Left hindlimb (tissue), 1 donor: Measurements from ENCODE around the gene APMAP.
A peak's percentile ranks its signal among the peaks of the same experiment; 100 is the strongest.
"Not testable (repeated sequence)": the region's sequence is repeated elsewhere in the genome, so short reads cannot be mapped to it uniquely, and the experiment has no call there.

ENCODE experiments used
- DNase-seq: peaks from one replicate; pipeline ENCODE4 v3.0.0-alpha.2; 2018

The APMAP gene

DNA sequence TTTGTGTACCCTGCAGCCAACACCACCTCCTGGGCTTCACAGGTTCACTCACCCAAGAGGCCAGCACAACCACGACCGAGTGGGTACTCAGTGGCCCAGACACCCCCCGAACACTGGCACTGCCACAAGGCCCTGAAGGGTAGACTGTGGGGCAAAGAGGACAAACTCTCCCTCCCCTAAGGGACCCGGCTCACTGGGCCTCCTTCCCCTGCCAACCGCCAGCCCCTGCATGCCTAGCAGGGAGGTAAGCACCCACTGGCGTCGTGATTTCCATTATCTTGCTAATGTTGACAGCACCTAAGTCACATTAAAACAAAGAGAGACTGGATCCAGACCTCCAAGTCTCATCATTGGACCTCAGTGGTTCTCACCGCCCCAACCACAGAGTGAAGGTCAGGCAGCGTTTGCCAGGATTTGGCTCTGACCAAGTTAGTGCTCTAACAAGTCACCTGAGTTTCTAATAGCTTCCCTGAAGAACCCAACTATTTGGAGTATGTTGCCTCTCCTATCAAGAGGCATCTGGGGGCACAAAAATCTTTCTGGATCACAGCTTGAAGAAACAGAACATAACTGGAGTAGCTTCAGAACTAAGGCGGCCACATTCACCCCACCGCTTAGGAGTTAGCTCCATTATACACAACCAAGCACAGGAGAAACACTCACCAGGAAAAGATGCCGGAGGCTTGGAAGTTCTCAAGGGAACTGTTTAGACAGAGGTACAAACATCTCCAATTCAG, 14.0 kb upstream of the APMAP start:
- peak; percentile 10 for DNase-seq

GRCh38 chr20:25005661-25006060, 13.1 kb upstream of the APMAP start:
- peak; percentile 10 for DNase-seq

DNA sequence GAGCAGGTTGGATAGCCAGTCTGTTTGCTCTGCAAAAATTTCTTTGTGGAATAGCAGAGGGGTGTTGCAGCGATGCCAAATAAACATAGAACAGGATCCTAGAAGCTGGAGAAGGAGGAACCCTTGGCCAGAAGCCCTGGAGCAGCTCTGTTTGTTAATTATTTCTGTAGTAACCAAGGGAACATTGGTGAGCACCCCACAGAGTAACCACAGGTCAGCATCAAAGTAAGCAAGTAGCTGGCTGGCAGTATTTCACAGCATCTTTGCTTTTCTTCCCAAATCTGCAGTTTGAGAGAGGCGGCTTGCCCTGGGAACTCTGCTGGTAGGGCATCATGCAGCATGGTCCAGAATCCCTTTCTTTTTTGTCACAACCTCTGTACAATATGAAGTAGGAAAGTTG, 12.7 kb upstream of the APMAP start:
- DNase-seq, result peak; percentile 18

DNA sequence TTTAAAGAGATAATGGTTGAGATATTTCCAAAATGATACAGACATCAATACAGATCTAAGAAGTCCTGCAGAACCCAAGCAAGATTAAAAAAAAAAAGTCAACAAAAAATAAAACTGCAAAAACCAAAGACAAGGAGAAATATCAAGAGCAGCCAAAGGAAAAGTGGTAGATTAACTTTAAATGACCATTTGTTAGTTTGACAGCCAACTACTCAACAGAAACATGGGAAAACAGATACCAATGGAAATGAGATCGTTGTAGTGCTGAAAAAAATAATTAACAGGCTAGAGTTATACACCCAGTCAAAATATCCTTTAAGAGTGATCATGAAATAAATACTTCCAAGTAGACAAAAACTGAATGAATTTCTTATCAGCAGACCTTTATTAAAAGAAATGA, 10.5 kb upstream of the APMAP start:
- no peak for DNase-seq

- DNase-seq, result not testable (repeated sequence)
Observed at GRCh38 chr20:25001323-25001722, 8.8 kb upstream of the APMAP start.

DNA sequence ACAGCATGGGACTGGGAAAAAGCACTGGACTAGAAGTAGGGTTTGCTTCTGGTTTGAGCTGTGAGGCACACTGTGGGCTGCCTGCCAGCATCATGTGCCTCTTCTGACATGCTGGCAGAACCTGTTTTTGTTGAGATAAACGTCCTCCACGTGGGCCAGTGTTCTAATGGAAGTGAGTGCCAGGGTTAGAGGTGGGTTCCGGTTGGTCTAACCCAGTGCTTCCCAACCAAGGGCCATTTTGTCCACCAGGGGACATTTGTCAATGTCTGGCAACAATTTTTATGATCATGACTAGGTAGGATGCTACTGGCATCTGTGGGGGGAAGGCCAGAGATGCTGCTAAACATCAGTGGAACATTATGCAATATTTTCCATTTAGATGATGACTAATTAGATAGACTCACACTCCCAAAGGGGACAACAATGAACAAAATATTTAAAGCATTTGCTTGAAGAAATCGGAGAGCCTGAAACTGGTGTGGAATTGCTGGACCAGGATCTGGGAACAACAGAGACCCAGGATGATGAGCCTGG, 7.8 kb upstream of the APMAP start:
- peak; percentile 17 for DNase-seq

- DNase-seq, result no peak
Observed at GRCh38 chr20:24999568-24999967, 7.0 kb upstream of the APMAP start.

DNA sequence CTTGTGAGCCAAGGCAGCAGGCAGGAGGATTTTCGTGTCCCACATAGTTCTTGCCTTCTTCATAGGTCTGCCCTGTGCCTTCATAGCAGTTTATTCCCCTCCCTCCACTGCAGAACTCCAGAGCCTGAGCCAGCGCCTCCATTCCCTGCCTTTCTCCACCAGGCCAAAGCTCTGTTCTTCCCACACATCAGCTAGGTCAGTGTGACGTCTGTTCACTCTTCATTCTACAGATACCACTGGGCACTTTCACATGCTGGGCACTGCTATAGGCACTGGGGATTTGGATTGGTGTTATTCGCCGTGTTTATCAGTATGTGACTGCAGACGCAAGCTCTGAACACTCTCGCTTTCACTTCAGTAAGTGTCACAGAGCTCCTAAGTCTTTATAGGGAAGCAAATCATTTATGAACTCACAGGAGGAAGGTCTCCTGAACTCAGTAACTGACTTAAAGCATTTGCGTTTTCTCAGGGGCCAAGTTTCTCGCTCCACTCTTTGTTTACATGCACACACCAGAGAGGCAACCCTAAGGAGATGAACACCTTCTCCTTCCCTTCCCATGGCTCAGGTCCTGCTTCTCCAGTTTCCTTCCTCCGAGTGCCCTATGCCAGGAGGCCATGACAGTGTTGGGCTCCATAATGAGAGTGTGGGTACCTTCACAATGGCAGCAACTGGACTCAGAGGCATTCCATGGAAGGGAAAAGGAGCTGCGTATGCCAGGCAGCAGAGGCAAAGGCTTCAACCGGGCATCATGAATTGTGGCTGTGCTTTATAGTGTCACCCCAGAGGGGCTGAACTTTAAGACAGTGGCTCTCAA, 6.3 kb upstream of the APMAP start:
- DNase-seq, result no peak

GRCh38 chr20:24998121-24998520, 5.6 kb upstream of the APMAP start:
- DNase-seq, result no peak

- peak; percentile 16 for DNase-seq
Observed at GRCh38 chr20:24996449-24997377, 4.2 kb upstream of the APMAP start.

- DNase-seq, result peak; percentile 30
Observed at GRCh38 chr20:24995741-24996448, 3.3 kb upstream of the APMAP start.

DNA sequence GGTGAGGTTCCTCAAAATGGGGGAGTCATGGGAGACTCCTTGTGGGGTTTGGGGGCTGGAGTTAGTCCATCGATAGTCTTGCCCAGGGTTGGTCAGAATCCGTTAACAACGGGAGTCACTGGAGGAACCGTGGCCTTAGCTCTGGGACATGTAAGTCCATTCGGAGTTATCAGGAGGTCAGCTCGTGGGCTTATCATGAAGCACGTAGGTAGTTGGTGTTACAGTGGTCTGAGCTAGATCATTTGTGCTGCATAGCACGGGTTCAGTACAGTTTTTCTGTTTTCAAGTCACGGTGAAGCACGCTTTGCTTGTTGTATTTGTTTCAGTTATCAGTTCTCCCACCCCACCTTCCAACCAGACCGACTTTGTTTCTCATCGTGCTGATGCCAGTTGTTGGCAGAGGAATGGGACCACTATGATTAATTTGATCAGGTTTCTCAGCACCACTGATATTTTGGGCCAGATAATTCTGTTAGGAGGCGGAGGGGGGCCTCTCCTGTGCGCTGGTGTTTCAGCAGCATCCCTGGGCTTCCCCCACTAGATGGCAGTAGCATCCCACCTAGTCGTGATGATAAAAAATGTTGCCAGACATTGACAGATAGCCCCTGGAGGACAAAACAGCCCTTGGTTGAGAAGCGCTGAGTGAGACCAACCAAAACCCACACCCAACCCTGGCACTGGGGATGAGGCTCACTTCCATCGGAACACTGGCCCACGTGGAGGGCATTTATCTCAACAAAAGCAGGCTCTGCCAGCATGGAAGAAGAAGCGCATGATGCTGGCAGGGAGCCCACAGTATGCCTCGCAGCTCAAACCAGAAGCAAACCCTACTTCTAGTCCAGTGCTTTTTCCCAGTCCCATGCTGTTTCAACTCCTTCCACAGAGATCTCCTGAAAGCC, 2.2 kb upstream of the APMAP start:
- DNase-seq, result peak; percentile 83

GRCh38 chr20:24994186-24994465, 1.6 kb upstream of the APMAP start:
- DNase-seq, result peak; percentile 10

DNA sequence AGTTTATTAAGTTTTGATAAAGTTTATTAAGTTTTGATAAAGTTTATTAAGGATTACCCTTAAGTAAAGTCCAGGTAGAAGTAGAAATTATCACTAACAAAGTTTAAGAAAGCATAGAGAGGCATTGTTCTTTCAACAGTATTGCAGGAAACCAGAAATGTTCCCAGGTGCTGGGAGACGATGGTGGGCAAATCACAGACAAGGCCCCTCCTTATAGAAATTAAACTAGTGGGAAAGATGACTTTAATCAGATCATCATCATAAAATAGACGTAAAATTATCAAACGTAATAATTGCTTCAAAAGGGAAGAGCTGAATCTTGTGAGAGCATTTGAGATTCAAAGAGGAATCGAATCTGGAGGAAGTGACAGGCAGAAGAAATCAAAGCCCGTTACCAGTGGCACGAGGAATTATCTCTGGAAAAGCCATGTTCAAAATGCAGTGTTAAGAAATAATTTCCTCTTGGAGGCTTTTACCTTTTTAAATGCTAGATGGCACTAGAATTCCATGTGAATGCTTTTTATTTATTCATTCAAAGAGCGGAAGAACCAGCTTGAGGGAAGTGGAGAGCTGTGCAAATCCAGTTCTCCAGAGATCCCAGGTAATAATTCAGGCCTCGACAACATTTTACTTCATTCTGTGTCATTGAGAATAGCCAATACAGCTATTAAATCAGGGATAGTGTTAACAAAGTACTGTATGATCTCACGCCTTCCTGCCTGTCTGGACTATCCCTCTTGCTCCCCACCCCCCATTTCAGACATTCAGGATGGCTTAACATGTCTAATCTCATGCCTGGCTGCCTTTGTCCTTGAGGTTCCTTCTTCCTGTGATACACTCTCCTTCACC, 1.0 kb upstream of the APMAP start:
- peak; percentile 18 for DNase-seq

GRCh38 chr20:24991897-24992486, 559 bp downstream of the APMAP start:
- peak; percentile 43 for DNase-seq

GRCh38 chr20:24990810-24991252, 1.7 kb downstream of the APMAP start:
- DNase-seq, result no peak

DNA sequence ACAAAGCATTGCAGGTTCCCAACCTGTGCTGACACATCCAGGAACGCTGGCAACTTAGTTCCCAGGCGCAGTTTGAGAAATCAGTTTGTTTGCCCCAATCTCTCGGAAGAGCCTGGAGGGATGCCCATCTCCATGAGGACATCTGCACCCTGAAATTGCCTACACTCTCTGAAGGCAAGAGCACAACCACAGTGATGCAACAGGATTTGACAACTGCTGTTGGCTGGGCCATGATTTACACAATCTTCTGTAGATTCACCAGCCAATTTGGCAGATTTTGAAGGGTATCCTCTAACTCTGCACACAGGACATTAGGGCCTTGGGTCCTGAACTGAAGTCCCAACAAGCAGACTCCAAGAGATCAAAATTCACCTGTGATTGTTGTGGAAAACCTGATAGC, 3.4 kb downstream of the APMAP start:
- no peak for DNase-seq

- DNase-seq, result no peak
Observed at GRCh38 chr20:24987873-24988835, 4.4 kb downstream of the APMAP start.

GRCh38 chr20:24987244-24987643, 5.3 kb downstream of the APMAP start:
- no peak for DNase-seq
